HCT116 (cell line): ENCODE data around the gene DNAJC8. TPM values are rescaled to one million over a fixed set of nuclear protein-coding genes. Genes with fewer than 3 reads are reported as not detected.

Source experiments
- ATAC-seq: fragments of 200-7000 bp; cut with Tn5 transposase; 2 replicates; pipeline ENCODE4 v1.9.1; 2020; ENCODE audit warnings: mild to moderate bottlenecking, moderate library complexity
- BruUV-seq: library from RNA; stranded (reverse); fragments of 400-500 nt; replicated peaks from 2 replicates; lab custom pipeline; 2021; lab: Mats Ljungman, UMichigan
- CTCF ChIA-PET: fragments of 300-600 bp; sonication (Branson Sonifier 250); formaldehyde crosslinking; loops from one replicate; lab custom pipeline; 2021; ENCODE audit warnings: antibody characterized with exemption; lab: Charles Lee
- POLR2A ChIA-PET: fragments of 300-600, 350-600 bp; sonication (Branson Sonifier 250); formaldehyde crosslinking; loops from one replicate; lab custom pipeline; 2021; ENCODE audit warnings: antibody characterized with exemption; lab: Charles Lee
- RAD21 ChIA-PET, 2 experiments: fragments of 300-600 bp; sonication (Branson Sonifier 250); formaldehyde crosslinking; loops; one replicate each; lab custom pipeline; 2023; ENCODE audit warnings: low total read pairs in 2 of 2; ENCODE audit not compliant: uncharacterized antibody in 2 of 2, unreplicated experiment in 2 of 2, low non-redundant PET in 1 of 2; lab: Charles Lee
- DNase-seq: peaks from one replicate; pipeline ENCODE4 v3.0.0-alpha.2; 2010; ENCODE audit warnings: low read depth, low spot score
- H2AFZ ChIP-seq: fragments of 200-600 bp; shearing (Covaris generic), sonication (generic); 2 replicates; pipeline ENCODE4 v1.6.1; 2017; ENCODE audit warnings: low read depth, mixed run types, mixed read lengths, antibody characterized with exemption, low read length; ENCODE audit not compliant: poor library complexity, severe bottlenecking
- H3K27ac ChIP-seq: 2 replicates; pipeline ENCODE4 v1.5.1; 2012; ENCODE audit warnings: low read depth, low read length
- H3K27me3 ChIP-seq: fragments of 200-600 bp; sonication (generic); 2 replicates; pipeline ENCODE4 v1.6.1; 2016; ENCODE audit warnings: mixed run types, low read length, mixed read lengths; ENCODE audit not compliant: insufficient read depth
- H3K36me3 ChIP-seq, 2 experiments: fragments of 200-500 bp in 1 of 2; fragments of 200-600 bp in 1 of 2; sonication (Bioruptor generic) in 1 of 2; sonication (generic) in 1 of 2; 2 replicates each; pipeline versions ENCODE4 v1.5.1 to v1.6.1; 2014 to 2016; ENCODE audit warnings: low read length in 2 of 2, inconsistent platforms in 1 of 2, mixed read lengths in 1 of 2, mixed run types in 1 of 2; ENCODE audit not compliant: insufficient read depth in 2 of 2, control insufficient read depth in 1 of 2
- H3K4me1 ChIP-seq, 2 experiments: fragments of 200-600 bp in 1 of 2; sonication (generic) in 1 of 2; 2 replicates each; pipeline versions ENCODE4 v1.5.1 to v1.6.1; 2012 to 2017; ENCODE audit warnings: low read length in 2 of 2, inconsistent platforms in 1 of 2, mild to moderate bottlenecking in 1 of 2, mixed read lengths in 1 of 2, mixed run types in 1 of 2, moderate library complexity in 1 of 2; ENCODE audit not compliant: insufficient read depth in 2 of 2, control insufficient read depth in 1 of 2
- H3K4me2 ChIP-seq: fragments of 200-600 bp; sonication (generic); 2 replicates; pipeline ENCODE4 v1.6.1; 2017; ENCODE audit warnings: mixed run types, low read length, mixed read lengths
- H3K4me3 ChIP-seq, 2 experiments: fragments of 200-600 bp in 1 of 2; sonication (generic) in 1 of 2; replicated peaks in 1 of 2; 2 replicates each; pipeline ENCODE4 v1.5.1; 2011 to 2016; ENCODE audit warnings: low read length in 2 of 2, control low read depth in 1 of 2, low read depth in 1 of 2, mild to moderate bottlenecking in 1 of 2, mixed read lengths in 1 of 2, mixed run types in 1 of 2
- H3K79me2 ChIP-seq: fragments of 200-600 bp; sonication (generic); 2 replicates; pipeline ENCODE4 v1.6.1; 2017; ENCODE audit warnings: mild to moderate bottlenecking, mixed run types, low read length, moderate library complexity, mixed read lengths; ENCODE audit not compliant: insufficient read depth
- H3K9ac ChIP-seq: fragments of 200-600 bp; sonication (generic); 2 replicates; pipeline ENCODE4 v1.6.1; 2016; ENCODE audit warnings: low read length, mixed read lengths
- H3K9me2 ChIP-seq: fragments of 200-600 bp; sonication (generic), shearing (Covaris generic); 2 replicates; pipeline ENCODE4 v1.6.1; 2017; ENCODE audit warnings: mixed run types, mild to moderate bottlenecking, moderate library complexity; ENCODE audit not compliant: insufficient read depth
- H3K9me3 ChIP-seq, 2 experiments: fragments of 200-500 bp in 1 of 2; fragments of 200-600 bp in 1 of 2; sonication (Bioruptor generic) in 1 of 2; sonication (generic) in 1 of 2; 2 replicates each; pipeline ENCODE4 v1.6.1; 2014 to 2017; ENCODE audit warnings: low read length in 2 of 2, mixed read lengths in 2 of 2, inconsistent platforms in 1 of 2, low read depth in 1 of 2, mild to moderate bottlenecking in 1 of 2, mixed run types in 1 of 2, moderate library complexity in 1 of 2; ENCODE audit not compliant: control insufficient read depth in 1 of 2, insufficient read depth in 1 of 2
- H4K20me1 ChIP-seq: fragments of 200-600 bp; sonication (generic), shearing (Covaris generic); 2 replicates; pipeline ENCODE4 v1.6.1; 2017; ENCODE audit warnings: mixed run types, mild to moderate bottlenecking, moderate library complexity; ENCODE audit not compliant: insufficient read depth
- CEBPB ChIP-seq: IDR thresholded peaks from 2 replicates; pipeline ENCODE4 v1.6.1; 2012; ENCODE audit warnings: low read depth
- EGR1 ChIP-seq: IDR thresholded peaks from 2 replicates; pipeline ENCODE4 v1.6.1; 2012; ENCODE audit warnings: low read depth
- ELF1 ChIP-seq: IDR thresholded peaks from 2 replicates; pipeline ENCODE4 v1.6.1; 2012; ENCODE audit warnings: low read depth, borderline replicate concordance
- EZH2phosphoT487 ChIP-seq: fragments of 200-600 bp; IDR thresholded peaks from 2 replicates; pipeline ENCODE4 v1.6.1; 2018; ENCODE audit warnings: antibody characterized with exemption, borderline replicate concordance
- JUND ChIP-seq: IDR thresholded peaks from 2 replicates; pipeline ENCODE4 v1.6.1; 2012
- POLR2AphosphoS5 ChIP-seq: IDR thresholded peaks from 2 replicates; pipeline ENCODE4 v1.6.1; 2011; ENCODE audit warnings: mild to moderate bottlenecking, low read depth, low read length, moderate library complexity
- RAD21 ChIP-seq: IDR thresholded peaks from 2 replicates; pipeline ENCODE4 v1.6.1; 2012; ENCODE audit warnings: low read depth, mild to moderate bottlenecking
- SIN3A ChIP-seq: IDR thresholded peaks from 2 replicates; pipeline ENCODE4 v1.6.1; 2012; ENCODE audit warnings: low read depth
- SP1 ChIP-seq: IDR thresholded peaks from 2 replicates; pipeline ENCODE4 v1.6.1; 2012; ENCODE audit warnings: low read depth
- SRF ChIP-seq: IDR thresholded peaks from 2 replicates; pipeline ENCODE4 v1.6.1; 2012; ENCODE audit warnings: low read depth
- YY1 ChIP-seq: IDR thresholded peaks from 2 replicates; pipeline ENCODE4 v1.6.1; 2011; ENCODE audit warnings: low read length, low read depth, moderate library complexity, mild to moderate bottlenecking; ENCODE audit not compliant: insufficient replicate concordance; ENCODE audit errors: extremely low read depth
- ZFX ChIP-seq: fragments of 450-650 bp; IDR thresholded peaks from 2 replicates; pipeline ENCODE4 v1.6.1; 2017
- ZNF274 ChIP-seq: fragments of 200-500 bp; sonication (Bioruptor generic); IDR thresholded peaks from 2 replicates; pipeline ENCODE4 v1.6.1; 2014; ENCODE audit warnings: mild to moderate bottlenecking, low read depth, low read length, inconsistent platforms
- intact Hi-C: fragments of 100-400 bp; cut with micrococcal nuclease; formaldehyde crosslinking; loops from 2 replicates; pipeline ENCODE4 v1.10.0; 2022
- total RNA-seq: library from RNA; stranded (reverse); gene quantifications from one replicate; pipeline ENCODE4 v1.2.1, GENCODE V29; 2021; ENCODE audit not compliant: unreplicated experiment
- TF ChIP-seq, protein P1 (sequence below): IDR thresholded peaks from 2 replicates; pipeline ENCODE4 v1.6.1; 2012
- TF ChIP-seq, protein P2 (sequence below): IDR thresholded peaks from 2 replicates; pipeline ENCODE4 v1.6.1; 2012
- TF ChIP-seq, protein P3 (sequence below): IDR thresholded peaks from 2 replicates; pipeline ENCODE4 v1.6.1; 2011; ENCODE audit warnings: mild to moderate bottlenecking, low read length, moderate library complexity; ENCODE audit not compliant: insufficient replicate concordance; ENCODE audit errors: extremely low read depth

DNAJC8 gene
- total RNA-seq, 1 experiment from 2014 or later, result 102 TPM

DNA sequence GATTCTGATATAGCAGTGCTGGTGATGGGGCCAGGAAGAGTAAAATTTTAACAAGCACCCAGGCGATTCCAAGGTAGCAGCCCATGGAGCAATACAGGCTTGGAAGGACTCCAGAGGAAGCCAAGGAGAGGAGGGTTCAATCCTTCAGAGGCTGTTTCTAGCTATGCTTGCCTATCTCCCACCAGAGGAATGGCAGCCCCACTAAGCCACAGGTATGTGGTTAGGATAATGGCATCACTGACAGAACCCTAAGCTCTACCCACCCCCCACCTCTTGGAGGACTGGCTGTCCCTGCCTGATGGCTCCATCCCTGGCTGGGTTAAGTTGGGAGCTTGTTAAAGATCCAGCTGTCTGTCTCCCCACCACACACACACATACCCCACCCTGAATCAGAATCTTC lies 37.0 kb downstream of the DNAJC8 start:
- DNase-seq (no peak), ATAC-seq (no peak)
- H3K4me2 ChIP-seq, result no peak overlapping the region
- H2AFZ ChIP-seq, result no peak overlapping the region
- ChIA-PET POLR2A (no interaction called here), CTCF (interaction anchor here (1.6 kb wide), 1 partner anchor 13 kb away, joined by 3 read pairs; no protein-coding TSS in a partner anchor), RAD21 (no interaction called here)
- H3K9ac ChIP-seq, result no peak overlapping the region
- H3K27ac ChIP-seq, result no peak overlapping the region
- no peaks in the 10 kb centered on the region for H4K20me1 ChIP-seq
- no peaks in the 10 kb centered on the region for H3K9me2 ChIP-seq
- no peaks in the 10 kb centered on the region for H3K9me3 ChIP-seq
- peaks cover 19 to 37% of the 10 kb centered on the region in 2 experiments for H3K4me1 ChIP-seq
- BruUV-seq, result no TSS peak
- no peaks in the 10 kb centered on the region for H3K79me2 ChIP-seq
- H3K27me3 ChIP-seq, result no peaks in the 10 kb centered on the region
- H3K36me3 ChIP-seq, result peaks cover 19 to 24% of the 10 kb centered on the region in 2 experiments
- intact Hi-C loops, result no loop called here
- TF ChIP-seq JUND, result no peak
- no peak for TF ChIP-seq SIN3A
- no peak for TF ChIP-seq RAD21
- TF ChIP-seq ELF1, result no peak
- H3K4me3 ChIP-seq, result no peak overlapping the region

DNA sequence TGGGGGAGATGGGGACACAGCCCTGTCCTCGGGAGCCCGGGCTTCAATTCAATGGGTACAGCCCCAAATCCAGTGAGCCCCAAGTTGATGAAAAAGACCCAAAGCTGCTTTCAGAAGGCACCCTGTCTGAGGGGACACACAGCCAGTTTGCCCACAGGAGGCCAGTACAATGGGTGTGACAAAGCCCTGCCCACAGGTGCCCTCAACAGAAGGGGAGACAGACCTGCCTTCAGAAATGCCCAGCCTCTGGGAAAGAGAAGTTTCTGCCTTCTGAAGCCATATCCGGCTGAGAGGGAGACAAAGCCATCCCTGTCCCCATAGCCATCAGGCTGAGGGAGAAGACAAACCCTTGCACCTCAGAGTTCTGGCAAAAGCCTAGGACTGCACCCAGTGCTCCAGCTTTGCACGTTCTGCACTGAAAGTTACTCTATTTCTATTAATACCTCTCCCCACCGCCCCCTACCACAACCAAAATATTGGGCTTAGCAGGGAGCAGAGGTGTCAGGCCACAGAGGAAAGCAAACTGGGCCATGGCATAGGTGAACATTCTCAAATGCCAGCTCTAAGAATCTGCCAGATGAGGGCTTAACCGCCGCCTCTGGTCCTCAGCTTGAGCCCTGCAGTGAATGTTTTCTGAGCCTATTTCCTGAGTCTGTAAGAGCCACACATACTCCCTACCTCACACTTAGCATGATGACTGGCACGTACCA lies 38.3 kb downstream of the DNAJC8 start:
- Histone ChIP-seq H3K9me2 (no peaks in the 10 kb centered on the region), H4K20me1 (no peaks in the 10 kb centered on the region), H3K27me3 (no peaks in the 10 kb centered on the region), H3K4me3 (no peak overlapping the region), H3K27ac (no peak overlapping the region), H3K9ac (no peak overlapping the region), H3K4me1 (peaks cover 19 to 41% of the 10 kb centered on the region in 2 experiments), H2AFZ (no peak overlapping the region), H3K36me3 (peaks cover 9 to 15% of the 10 kb centered on the region in 2 experiments), H3K79me2 (no peaks in the 10 kb centered on the region), H3K4me2 (peak overlapping the region; percentile 54), H3K9me3 (no peaks in the 10 kb centered on the region)
- BruUV-seq, result no TSS peak
- ChIA-PET RAD21 (no interaction called here), CTCF (interaction anchor here (1.6 to 2.0 kb wide), 2 partner anchors 14 to 103 kb away, joined by 3 to 5 read pairs; no protein-coding TSS in a partner anchor), POLR2A (interaction anchor here (1.3 kb wide), 1 partner anchor 103 kb away, joined by 5 read pairs; no protein-coding TSS in a partner anchor)
- DNase-seq (no peak), ATAC-seq (no peak)
- intact Hi-C loops, result no loop called here
- TF ChIP-seq EGR1 (no peak), RAD21 (no peak), CEBPB (no peak), JUND (no peak), SP1 (no peak), ZFX (no peak), EZH2phosphoT487 (no peak), ZNF274 (no peak), YY1 (no peak), POLR2AphosphoS5 (no peak), SRF (no peak), SIN3A (no peak)
- TF ChIP-seq, protein P1, sequence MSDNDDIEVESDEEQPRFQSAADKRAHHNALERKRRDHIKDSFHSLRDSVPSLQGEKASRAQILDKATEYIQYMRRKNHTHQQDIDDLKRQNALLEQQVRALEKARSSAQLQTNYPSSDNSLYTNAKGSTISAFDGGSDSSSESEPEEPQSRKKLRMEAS, result no peak
- TF ChIP-seq, protein P2, sequence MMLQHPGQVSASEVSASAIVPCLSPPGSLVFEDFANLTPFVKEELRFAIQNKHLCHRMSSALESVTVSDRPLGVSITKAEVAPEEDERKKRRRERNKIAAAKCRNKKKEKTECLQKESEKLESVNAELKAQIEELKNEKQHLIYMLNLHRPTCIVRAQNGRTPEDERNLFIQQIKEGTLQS, result no peak
- TF ChIP-seq, protein P3, sequence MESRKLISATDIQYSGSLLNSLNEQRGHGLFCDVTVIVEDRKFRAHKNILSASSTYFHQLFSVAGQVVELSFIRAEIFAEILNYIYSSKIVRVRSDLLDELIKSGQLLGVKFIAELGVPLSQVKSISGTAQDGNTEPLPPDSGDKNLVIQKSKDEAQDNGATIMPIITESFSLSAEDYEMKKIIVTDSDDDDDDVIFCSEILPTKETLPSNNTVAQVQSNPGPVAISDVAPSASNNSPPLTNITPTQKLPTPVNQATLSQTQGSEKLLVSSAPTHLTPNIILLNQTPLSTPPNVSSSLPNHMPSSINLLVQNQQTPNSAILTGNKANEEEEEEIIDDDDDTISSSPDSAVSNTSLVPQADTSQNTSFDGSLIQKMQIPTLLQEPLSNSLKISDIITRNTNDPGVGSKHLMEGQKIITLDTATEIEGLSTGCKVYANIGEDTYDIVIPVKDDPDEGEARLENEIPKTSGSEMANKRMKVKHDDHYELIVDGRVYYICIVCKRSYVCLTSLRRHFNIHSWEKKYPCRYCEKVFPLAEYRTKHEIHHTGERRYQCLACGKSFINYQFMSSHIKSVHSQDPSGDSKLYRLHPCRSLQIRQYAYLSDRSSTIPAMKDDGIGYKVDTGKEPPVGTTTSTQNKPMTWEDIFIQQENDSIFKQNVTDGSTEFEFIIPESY, result no peak
